ENCODE measurements around the gene NTSR2. TPM values are rescaled to one million over a fixed set of nuclear protein-coding genes. Genes with fewer than 3 reads are reported as not detected.

The NTSR2 gene
- total and polyA plus RNA-seq, 4 donors, result not detected

DNA sequence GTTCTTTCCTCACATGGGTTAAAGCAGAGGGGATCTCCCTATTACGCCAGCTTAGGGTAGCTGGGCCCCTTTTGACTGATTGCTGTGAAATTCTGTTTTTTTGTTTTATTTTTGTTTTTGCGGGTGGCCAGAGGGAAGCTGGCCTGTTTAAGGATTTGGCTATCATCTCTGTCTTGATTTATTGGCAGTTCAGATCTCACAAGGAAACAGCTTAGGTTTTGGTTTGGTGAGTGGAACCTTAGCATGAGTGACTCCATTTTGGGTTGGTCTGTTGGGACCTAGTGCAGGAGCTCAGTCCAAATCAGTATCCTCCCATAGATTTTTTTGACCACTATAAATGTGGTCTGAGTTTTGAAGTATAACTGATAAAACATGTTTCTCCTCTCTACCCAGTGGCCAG is 25.6 kb upstream of the NTSR2 start:
- no peak for DNase-seq
- Histone ChIP-seq H3K4me3 (ENCODE audit: low read length in 2 of 2) (no peak overlapping the region), H3K36me3 (ENCODE audit: control insufficient read depth in 1 of 2, insufficient read depth in 2 of 2, low read length in 1 of 2) (no peaks in the 10 kb centered on the region), H3K27me3 (ENCODE audit: control insufficient read depth in 1 of 2, insufficient read depth in 2 of 2, low read length in 1 of 2) (no peaks in the 10 kb centered on the region), H3K4me1 (ENCODE audit: control insufficient read depth in 1 of 2, insufficient read depth in 2 of 2, low read length in 2 of 2) (peaks cover 0 to 7% of the 10 kb centered on the region in 2 donors), H3K27ac (ENCODE audit: low read depth in 1 of 2, low read length in 2 of 2) (no peak overlapping the region), H3K9me3 (ENCODE audit: control insufficient read depth, low read length) (no peaks in the 10 kb centered on the region)
- ATAC-seq (ENCODE audit: low FRiP score), result no peak
- 93 to 95% methylated on average over 2 of the region's 2 CpGs for WGBS, 2 donors
- intact Hi-C loops (cut with DNase I), result loop anchor here in 1 of 2 donors (5.0 kb wide), 1 partner anchor 52 kb away; the partner anchor contains the start of gene LPIN1

DNA sequence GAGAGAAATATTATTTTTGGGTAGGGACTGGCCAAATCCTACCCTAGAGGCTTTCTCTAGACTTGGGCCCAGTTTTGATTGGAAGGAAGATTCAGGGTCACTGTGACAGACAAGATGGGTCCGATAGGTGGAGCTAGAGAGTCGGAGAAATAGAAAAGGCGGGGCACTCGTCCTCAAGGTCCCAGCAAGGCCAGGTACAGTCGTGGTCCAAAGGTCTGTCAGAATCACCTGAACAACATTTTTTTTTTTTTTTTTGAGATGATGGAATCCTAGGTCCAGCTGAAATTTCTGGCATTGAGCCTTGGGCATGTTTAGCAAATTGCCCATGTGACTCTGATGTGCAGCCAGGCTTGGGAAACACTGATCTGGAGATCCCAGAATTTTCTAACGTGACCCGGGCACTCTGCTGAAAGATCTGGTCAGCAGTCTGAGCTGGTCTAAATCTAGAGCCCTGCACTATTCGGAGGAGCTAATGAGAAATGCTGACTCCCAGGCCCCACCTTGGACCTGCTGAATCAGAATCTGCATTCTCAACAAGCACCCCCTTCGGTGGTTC is 23.0 kb upstream of the NTSR2 start:
- Histone ChIP-seq H3K36me3 (ENCODE audit: control insufficient read depth in 1 of 2, insufficient read depth in 2 of 2, low read length in 1 of 2) (no peaks in the 10 kb centered on the region), H3K27me3 (ENCODE audit: control insufficient read depth in 1 of 2, insufficient read depth in 2 of 2, low read length in 1 of 2) (no peaks in the 10 kb centered on the region), H3K27ac (ENCODE audit: low read depth in 1 of 2, low read length in 2 of 2) (no peak overlapping the region), H3K4me1 (ENCODE audit: control insufficient read depth in 1 of 2, insufficient read depth in 2 of 2, low read length in 2 of 2) (peaks cover 0 to 7% of the 10 kb centered on the region in 2 donors), H3K9me3 (ENCODE audit: control insufficient read depth, low read length) (no peaks in the 10 kb centered on the region), H3K4me3 (ENCODE audit: low read length in 2 of 2) (no peak overlapping the region)
- ATAC-seq (ENCODE audit: low FRiP score), result peak; percentile 80
- WGBS, 2 donors, result 10 to 11% methylated on average over 9 of the region's 9 CpGs
- DNase-seq, result no peak
- intact Hi-C loops (cut with DNase I), result loop anchor here (2.0 to 5.0 kb wide), 2 partner anchors 54 to 84 kb away; partner anchors contain the start of gene LPIN1 (in 1 of the 2)

DNA sequence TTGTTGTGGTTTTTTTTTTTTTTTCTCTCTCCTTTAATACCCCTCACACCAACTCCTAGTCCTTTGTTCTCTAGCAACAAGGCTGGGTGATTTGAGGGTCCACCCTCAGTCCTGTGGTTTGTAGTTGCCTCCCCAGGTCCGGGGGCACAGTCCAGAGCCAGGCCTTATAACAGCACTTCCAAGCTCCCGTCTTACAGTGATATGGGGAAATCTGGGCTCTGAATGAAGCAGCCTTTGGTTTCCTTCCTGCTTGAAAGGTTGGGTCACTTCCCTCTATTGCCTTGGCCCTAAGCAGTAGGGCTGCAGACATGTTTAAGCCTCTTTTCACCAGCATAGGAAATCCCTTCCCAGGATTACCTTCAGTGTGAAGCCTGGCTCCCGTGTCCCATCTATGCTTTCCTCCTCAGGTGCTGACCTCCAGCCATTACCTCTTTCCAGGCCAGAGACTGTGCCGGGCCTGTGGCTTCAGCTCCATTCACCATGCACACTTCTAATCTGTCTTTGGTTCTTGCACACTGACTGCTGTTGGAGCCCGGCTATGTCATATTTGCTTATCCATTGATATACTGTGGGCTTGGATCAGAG is 21.2 kb upstream of the NTSR2 start:
- no peak for ATAC-seq (ENCODE audit: low FRiP score)
- Histone ChIP-seq H3K4me3 (ENCODE audit: low read length in 2 of 2) (no peak overlapping the region), H3K9me3 (ENCODE audit: control insufficient read depth, low read length) (no peaks in the 10 kb centered on the region), H3K4me1 (ENCODE audit: control insufficient read depth in 1 of 2, insufficient read depth in 2 of 2, low read length in 2 of 2) (no peaks in the 10 kb centered on the region), H3K36me3 (ENCODE audit: control insufficient read depth in 1 of 2, insufficient read depth in 2 of 2, low read length in 1 of 2) (no peaks in the 10 kb centered on the region), H3K27me3 (ENCODE audit: control insufficient read depth in 1 of 2, insufficient read depth in 2 of 2, low read length in 1 of 2) (no peaks in the 10 kb centered on the region), H3K27ac (ENCODE audit: low read depth in 1 of 2, low read length in 2 of 2) (no peak overlapping the region)
- intact Hi-C loops (cut with DNase I), result loop anchor here in 1 of 2 donors (5.0 kb wide), 1 partner anchor 86 kb away; no protein-coding TSS in a partner anchor
- DNase-seq, result no peak
- WGBS, 2 donors, result 86 to 93% methylated on average over 5 of the region's 5 CpGs

DNA sequence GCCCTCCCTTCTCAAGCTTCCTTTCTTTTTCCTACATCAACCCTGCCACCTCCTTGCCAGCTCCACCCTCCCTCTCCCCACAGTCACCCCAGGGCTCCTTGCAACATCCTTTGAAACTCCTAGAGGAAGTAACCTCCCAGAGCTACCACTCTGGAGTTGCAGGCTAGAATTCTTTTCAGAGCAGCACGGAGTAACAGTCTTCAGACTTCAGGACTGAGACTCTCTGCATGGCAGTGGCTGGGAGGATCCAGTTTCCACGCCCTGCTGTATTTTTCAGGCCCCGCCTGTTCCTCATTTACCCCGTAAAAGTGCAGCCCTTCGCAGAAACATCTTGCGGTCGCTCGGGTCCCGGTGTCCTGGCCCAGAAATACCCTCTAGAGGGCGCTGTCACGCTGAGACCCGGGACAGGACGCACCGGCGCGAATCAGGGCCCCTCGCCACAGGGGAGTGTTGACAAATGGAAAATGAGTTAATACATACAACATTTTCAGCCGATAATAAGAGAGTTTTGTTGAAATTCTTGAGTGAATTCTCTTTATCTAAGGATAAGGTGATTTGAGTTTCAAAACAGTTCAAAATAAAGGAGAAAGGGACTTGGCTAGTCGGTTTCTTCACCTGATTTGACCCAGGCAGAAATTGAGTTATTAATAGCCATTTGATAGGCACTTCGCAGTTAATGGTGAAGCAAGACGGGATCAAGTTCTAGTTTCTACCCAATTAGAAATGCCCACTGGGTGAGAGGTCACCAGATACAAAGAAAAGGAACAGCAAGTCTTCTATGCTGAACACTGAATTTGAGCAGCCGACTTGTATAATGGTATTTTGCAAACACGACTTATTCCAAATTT is 18.5 kb upstream of the NTSR2 start:
- Histone ChIP-seq H3K36me3 (ENCODE audit: control insufficient read depth in 1 of 2, insufficient read depth in 2 of 2, low read length in 1 of 2) (no peaks in the 10 kb centered on the region), H3K9me3 (ENCODE audit: control insufficient read depth, low read length) (no peaks in the 10 kb centered on the region), H3K27me3 (ENCODE audit: control insufficient read depth in 1 of 2, insufficient read depth in 2 of 2, low read length in 1 of 2) (no peaks in the 10 kb centered on the region), H3K4me3 (ENCODE audit: low read length in 2 of 2) (no peak overlapping the region), H3K27ac (ENCODE audit: low read depth in 1 of 2, low read length in 2 of 2) (peak overlapping the region in 1 of 2 donors; percentile 2), H3K4me1 (ENCODE audit: control insufficient read depth in 1 of 2, insufficient read depth in 2 of 2, low read length in 2 of 2) (no peaks in the 10 kb centered on the region)
- intact Hi-C loops (cut with DNase I), result loop anchor here (2.0 to 10.0 kb wide), 2 partner anchors 90 to 214 kb away; no protein-coding TSS in a partner anchor
- peak; percentile 88 for ATAC-seq (ENCODE audit: low FRiP score)
- 5% methylated on average over 23 of the region's 23 CpGs for WGBS, 2 donors
- peak; percentile 92 to 95 for DNase-seq

DNA sequence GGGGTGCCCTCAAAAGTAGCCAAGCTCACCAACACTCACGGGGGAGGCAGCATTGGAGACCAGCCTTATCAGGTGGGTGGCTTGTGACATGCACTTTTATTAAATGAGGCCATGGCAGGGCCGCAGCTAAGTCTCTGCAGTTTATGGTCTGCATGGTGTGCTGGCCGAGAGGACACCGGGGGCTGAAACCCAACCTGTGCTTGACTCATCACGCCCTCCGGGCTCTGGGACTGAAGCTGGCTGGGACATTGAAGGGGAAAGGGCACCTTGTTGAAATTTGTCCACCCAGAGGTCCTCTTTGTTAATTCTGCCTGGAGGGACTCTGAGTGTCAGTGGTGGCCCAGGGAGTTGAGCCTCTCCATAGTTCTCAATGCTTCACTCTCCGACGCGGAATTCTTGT is 17.7 kb upstream of the NTSR2 start:
- DNase-seq (no peak), ATAC-seq (ENCODE audit: low FRiP score) (no peak)
- Histone ChIP-seq H3K4me1 (ENCODE audit: control insufficient read depth in 1 of 2, insufficient read depth in 2 of 2, low read length in 2 of 2) (no peaks in the 10 kb centered on the region), H3K4me3 (ENCODE audit: low read length in 2 of 2) (no peak overlapping the region), H3K36me3 (ENCODE audit: control insufficient read depth in 1 of 2, insufficient read depth in 2 of 2, low read length in 1 of 2) (no peaks in the 10 kb centered on the region), H3K9me3 (ENCODE audit: control insufficient read depth, low read length) (no peaks in the 10 kb centered on the region), H3K27ac (ENCODE audit: low read depth in 1 of 2, low read length in 2 of 2) (no peak overlapping the region), H3K27me3 (ENCODE audit: control insufficient read depth in 1 of 2, insufficient read depth in 2 of 2, low read length in 1 of 2) (no peaks in the 10 kb centered on the region)
- intact Hi-C loops (cut with DNase I), result loop anchor here (2.0 to 10.0 kb wide), 2 partner anchors 91 to 213 kb away; no protein-coding TSS in a partner anchor
- WGBS, 2 donors, result 54 to 59% methylated on average over 9 of the region's 9 CpGs

DNA sequence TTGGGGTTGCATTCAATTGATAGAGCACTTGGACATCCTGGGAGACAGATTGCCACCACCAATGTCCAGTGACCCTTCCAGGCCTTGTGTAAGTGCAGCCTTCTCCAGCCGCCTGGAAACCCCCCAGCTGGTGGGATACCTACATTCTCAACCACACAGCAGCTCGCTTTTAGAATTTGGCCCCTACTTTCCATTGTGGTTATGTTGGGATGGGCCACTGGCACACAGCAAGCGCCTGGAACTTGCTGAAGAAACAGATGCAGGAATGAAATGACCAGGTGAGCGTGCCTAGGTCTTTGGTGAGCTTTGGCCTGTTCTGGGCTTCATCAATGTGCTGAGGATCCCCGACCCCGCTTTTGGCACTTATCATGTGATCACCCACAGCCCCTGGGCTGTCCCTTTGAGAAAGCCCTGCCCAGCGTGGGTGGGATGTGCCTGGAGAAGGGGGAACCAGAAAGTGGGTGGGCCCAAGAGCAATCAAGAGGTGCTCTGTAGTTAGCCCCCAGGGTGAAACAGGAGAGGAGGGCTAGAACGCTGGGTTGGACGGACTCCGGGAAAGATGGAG is 16.0 kb upstream of the NTSR2 start:
- WGBS, 2 donors, result 97 to 98% methylated on average over 10 of the region's 10 CpGs
- DNase-seq (no peak), ATAC-seq (ENCODE audit: low FRiP score) (no peak)
- Histone ChIP-seq H3K27me3 (ENCODE audit: control insufficient read depth in 1 of 2, insufficient read depth in 2 of 2, low read length in 1 of 2) (no peaks in the 10 kb centered on the region), H3K9me3 (ENCODE audit: control insufficient read depth, low read length) (no peaks in the 10 kb centered on the region), H3K4me3 (ENCODE audit: low read length in 2 of 2) (no peak overlapping the region), H3K4me1 (ENCODE audit: control insufficient read depth in 1 of 2, insufficient read depth in 2 of 2, low read length in 2 of 2) (no peaks in the 10 kb centered on the region), H3K36me3 (ENCODE audit: control insufficient read depth in 1 of 2, insufficient read depth in 2 of 2, low read length in 1 of 2) (no peaks in the 10 kb centered on the region), H3K27ac (ENCODE audit: low read depth in 1 of 2, low read length in 2 of 2) (no peak overlapping the region)
- intact Hi-C loops (cut with DNase I), result loop anchor here (10.0 kb wide), 1 partner anchor 211 kb away; no protein-coding TSS in a partner anchor

DNA sequence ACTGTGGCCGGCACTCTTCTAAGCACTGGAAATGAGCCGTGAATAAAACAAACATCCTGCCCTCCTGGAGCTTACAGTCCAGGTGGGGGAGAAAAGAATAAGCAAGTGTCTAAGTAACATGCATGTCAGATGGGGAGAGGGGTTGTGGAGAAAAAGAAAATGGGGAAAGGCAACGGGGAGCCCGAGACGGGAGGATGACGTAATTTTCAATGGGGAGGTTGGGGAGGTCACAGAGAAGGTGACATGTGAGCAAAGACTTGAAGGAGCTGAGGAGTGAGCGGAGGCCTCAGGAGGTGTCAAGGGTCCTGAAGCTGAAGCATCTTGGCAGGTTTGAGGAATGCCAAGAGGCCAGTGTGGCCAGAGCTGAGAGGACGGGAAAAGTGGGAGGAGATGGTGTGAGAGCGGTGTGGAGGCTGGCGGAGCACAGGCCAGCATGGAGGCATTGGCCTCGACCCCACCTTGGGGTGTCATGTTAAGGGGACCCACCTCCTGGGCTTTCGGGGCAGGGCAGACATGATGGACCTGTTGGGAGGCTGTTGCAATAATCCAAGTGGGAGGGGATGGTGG is 15.0 kb upstream of the NTSR2 start:
- ATAC-seq (ENCODE audit: low FRiP score) (no peak), DNase-seq (no peak)
- Histone ChIP-seq H3K36me3 (ENCODE audit: control insufficient read depth in 1 of 2, insufficient read depth in 2 of 2, low read length in 1 of 2) (no peaks in the 10 kb centered on the region), H3K27ac (ENCODE audit: low read depth in 1 of 2, low read length in 2 of 2) (no peak overlapping the region), H3K4me3 (ENCODE audit: low read length in 2 of 2) (no peak overlapping the region), H3K9me3 (ENCODE audit: control insufficient read depth, low read length) (no peaks in the 10 kb centered on the region), H3K27me3 (ENCODE audit: control insufficient read depth in 1 of 2, insufficient read depth in 2 of 2, low read length in 1 of 2) (no peaks in the 10 kb centered on the region), H3K4me1 (ENCODE audit: control insufficient read depth in 1 of 2, insufficient read depth in 2 of 2, low read length in 2 of 2) (no peaks in the 10 kb centered on the region)
- 73 to 74% methylated on average over 12 of the region's 12 CpGs for WGBS, 2 donors
- intact Hi-C loops (cut with DNase I), result loop anchor here (10.0 kb wide), 1 partner anchor 210 kb away; no protein-coding TSS in a partner anchor

DNA sequence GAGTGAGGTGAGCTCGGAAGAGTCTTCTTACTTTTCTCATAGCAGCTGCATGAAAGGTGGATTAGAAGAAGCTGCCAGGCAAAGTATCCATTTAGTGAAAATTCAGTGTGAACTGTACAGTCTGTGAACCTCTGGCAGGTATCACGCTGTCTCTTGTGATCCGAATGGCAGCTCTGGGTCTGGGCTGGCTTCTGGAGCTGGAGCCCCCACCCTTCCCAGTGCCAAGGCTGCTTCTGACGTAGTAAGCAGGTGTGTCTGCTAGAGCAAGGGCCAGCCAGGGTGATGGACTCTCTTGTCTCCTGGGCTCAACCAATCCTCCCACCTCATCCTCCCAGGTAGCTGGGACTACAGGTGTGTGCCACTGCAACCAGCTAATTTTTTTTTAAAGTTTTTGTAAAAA is 14.0 kb upstream of the NTSR2 start:
- DNase-seq, result no peak
- ATAC-seq (ENCODE audit: low FRiP score), result no peak
- Histone ChIP-seq H3K27me3 (ENCODE audit: control insufficient read depth in 1 of 2, insufficient read depth in 2 of 2, low read length in 1 of 2) (no peaks in the 10 kb centered on the region), H3K4me1 (ENCODE audit: control insufficient read depth in 1 of 2, insufficient read depth in 2 of 2, low read length in 2 of 2) (no peaks in the 10 kb centered on the region), H3K9me3 (ENCODE audit: control insufficient read depth, low read length) (no peaks in the 10 kb centered on the region), H3K36me3 (ENCODE audit: control insufficient read depth in 1 of 2, insufficient read depth in 2 of 2, low read length in 1 of 2) (no peaks in the 10 kb centered on the region), H3K27ac (ENCODE audit: low read depth in 1 of 2, low read length in 2 of 2) (no peak overlapping the region), H3K4me3 (ENCODE audit: low read length in 2 of 2) (no peak overlapping the region)
- intact Hi-C loops (cut with DNase I), result loop anchor here (10.0 kb wide), 1 partner anchor 209 kb away; no protein-coding TSS in a partner anchor
- 74 to 81% methylated on average over 4 of the region's 4 CpGs for WGBS, 2 donors

All from aorta (tissue), 5 donors.